Superior temporal gyrus (tissue), 1 donor: ENCODE measurements around the gene CCDC93.
A peak's percentile ranks its signal among the peaks of the same experiment; 100 is the strongest.

Experiments used
- DNase-seq: peaks from one replicate; pipeline ENCODE4 v3.0.0-alpha.2; 2016; ENCODE audit errors: extremely low spot score

The CCDC93 gene

DNA sequence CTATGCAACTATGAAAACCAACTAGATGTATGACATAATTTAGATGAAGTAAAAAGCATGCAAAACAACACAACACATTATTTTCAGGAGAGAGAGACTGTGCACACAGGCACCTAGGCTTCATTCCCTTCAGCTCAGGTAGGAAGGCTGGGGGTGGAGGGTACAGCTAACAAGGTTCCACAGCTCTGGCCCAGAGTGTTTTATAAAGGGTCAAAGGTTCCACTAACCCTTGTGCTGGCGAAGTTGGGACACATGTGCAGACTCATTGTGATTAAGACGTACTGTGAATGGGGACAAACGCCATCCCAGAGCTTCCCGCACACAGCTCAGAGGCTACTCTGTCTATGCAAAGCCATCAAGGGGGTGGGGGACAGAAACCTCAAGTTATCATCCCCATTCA, 19.1 kb downstream of the CCDC93 start:
- no peak for DNase-seq

- no peak for DNase-seq
These were observed 23.9 kb downstream of the CCDC93 start for GRCh38 chr2:117989854-117990438.

DNA sequence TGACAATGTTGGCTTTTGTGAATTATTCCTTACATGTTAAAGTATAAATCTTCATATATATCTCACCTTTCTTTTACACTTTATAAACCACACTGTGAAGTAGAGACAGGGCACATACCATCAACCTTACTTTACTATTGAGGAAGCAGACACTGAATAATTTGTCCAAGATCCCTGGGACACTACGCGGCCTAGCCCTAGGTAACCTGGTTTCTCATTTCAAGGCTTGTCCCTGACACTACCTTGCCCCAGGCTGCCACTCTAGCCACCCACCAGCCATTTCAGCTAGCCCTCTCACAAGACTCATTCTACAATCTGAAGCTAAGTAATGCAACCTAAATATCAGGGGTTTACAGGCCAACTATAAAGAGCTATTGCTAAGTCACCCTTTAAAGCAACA, 26.7 kb downstream of the CCDC93 start:
- no peak for DNase-seq

GRCh38 chr2:117985092-117985491, 28.8 kb downstream of the CCDC93 start:
- no peak for DNase-seq

GRCh38 chr2:117984208-117984607, 29.7 kb downstream of the CCDC93 start:
- no peak for DNase-seq

GRCh38 chr2:117983040-117983439, 30.8 kb downstream of the CCDC93 start:
- no peak for DNase-seq

DNA sequence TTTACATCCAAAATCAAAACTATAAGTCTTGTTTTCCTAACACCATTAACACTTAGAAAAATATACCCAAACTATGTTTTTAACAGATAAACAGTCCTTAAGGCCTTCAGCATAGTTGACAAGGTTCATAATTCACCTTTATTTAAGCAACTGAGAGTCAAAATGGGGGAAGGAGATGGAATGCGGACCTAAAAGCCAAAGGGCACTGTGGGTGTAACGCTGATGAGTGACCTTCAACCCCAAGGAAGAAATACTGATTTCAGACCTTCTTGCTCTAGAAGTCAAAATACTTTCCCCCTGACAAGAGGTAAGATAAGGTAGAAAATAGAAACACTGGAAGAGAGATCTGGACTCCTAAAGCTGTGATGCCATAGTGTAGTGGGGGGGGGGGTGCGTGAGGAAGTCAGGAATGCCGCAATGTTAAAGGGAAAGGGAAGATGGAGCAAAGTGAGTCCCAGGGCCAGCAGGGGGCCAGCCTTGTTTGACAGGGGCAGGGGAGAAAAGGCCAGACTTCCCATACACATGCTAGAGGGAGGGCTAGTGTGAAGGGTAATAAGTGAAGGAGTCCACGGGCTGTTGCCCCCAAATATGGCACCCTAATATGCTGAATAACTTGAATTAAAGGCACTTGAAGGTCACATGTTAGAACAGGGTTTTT, 31.4 kb downstream of the CCDC93 start:
- DNase-seq, result no peak

DNA sequence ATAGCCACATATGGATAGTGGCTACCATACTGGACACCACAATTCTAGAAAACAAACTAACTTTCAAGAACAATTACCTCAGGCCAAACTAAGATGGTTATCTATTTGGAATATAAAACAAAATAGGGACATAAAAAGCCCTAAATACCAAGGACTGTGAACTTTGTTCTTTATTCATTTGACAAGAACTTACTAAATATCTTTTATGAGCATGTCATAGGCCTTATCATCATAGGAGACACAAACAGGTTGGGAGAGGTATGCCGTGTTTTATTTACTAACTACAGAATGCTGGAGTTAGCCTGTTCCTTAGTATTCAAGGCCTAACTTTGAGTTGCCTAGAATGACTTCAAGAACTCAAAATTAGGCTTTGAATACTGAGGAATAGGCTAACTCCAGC, 32.1 kb downstream of the CCDC93 start:
- DNase-seq, result no peak

- no peak for DNase-seq
These were observed 32.8 kb downstream of the CCDC93 start for GRCh38 chr2:117980783-117981676.

DNA sequence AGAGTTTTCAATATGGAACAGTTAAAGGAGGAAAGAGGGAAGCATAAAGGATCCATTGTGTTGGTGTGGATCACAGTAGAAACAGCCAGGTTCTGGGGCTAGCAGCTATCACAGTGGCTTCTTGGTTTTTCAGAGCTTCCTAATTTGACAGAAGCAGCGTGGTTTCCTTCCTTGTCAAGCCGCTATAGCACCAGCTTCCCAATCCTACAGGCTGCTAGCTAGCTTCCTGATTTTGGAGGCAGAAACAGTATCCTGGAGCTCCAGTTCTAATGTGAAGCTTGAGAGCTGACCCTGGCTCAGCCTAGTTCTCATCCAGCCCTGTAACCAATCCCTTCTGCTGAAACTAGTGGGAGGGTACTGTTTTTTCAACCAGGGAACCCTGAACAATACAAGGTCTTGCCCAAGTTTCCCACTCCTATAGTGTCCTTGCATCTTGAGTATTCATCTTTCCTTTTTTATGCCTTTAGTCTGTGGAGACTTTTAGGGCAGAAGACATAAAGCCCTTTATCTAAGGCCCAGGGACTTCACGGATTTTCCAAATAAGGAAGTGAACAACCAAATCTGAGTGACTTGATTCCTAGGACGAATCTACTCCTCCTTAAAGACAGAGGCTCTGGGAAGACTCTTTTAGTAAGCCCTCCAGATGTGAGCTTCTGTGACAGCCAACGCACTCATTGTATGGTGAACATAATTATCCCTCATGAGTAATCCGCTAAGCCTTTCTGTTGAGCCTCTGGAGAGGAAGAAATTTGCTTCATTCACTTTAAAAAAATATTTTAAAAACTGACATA, 33.8 kb downstream of the CCDC93 start:
- DNase-seq, result peak; percentile 18

- no peak for DNase-seq
These were observed 36.2 kb downstream of the CCDC93 start for GRCh38 chr2:117977696-117978095.

DNA sequence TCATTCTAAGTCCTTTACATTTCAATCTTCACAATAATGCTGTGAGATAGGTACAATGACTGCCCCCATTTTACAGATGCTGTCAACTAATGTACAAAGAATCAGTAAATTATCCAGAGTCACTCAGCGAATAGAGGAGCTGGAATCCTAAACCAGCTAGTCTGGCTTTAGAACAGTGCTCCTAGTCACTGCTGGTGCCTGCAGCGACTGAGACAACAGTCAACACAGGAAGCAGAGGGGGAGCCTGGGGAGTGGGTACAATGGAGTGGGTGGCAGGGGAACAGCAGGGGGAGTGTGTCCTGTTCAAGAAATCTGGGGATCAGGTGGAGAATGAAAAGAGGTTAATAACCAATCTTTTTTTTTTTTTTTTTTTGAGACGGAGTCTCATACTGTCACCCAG, 37.3 kb downstream of the CCDC93 start:
- DNase-seq, result no peak

GRCh38 chr2:117973498-117974082, 40.3 kb downstream of the CCDC93 start:
- no peak for DNase-seq

GRCh38 chr2:117972476-117973123, 41.3 kb downstream of the CCDC93 start:
- DNase-seq, result no peak

- no peak for DNase-seq
These were observed 45.1 kb downstream of the CCDC93 start for GRCh38 chr2:117968722-117969121.

GRCh38 chr2:117967977-117968718, 45.7 kb downstream of the CCDC93 start:
- no peak for DNase-seq

DNA sequence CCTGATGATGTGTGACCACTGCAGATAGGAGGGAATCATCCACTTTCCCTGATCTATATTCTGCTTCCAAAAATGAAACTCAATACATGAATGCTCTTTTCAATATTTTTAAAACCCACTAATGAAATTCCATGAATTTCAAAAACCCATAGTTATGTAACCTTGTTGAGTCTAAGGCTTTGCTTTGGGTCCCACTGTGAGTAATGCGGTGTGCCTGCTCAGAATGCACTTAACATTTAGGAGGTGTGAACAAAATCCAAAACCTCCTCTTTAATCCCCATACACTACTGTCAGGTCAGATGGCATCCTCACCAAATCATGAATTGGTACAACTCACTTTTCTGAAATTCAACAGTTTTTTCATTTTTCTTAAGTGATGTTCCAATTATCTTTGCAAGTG, 50.4 kb downstream of the CCDC93 start:
- DNase-seq, result no peak

DNA sequence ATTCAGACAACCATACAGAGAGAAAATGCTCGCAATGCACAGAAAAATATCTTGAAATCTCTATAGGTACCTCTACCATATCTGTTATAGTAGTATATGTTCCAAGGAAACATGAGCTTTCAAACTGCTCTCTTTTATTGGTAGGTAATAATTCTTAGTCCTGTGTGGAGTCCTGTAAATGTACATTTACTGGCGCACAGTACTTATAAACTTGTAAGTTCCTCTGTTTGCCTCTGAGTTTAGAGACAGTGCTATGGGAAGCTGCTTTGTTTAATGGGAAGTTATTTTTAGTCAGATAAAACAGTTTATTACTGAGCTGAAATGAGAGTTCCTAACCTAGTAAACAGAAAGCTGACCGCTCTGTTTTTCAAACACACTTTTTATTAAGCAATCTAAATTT, 52.7 kb downstream of the CCDC93 start:
- DNase-seq, result no peak

DNA sequence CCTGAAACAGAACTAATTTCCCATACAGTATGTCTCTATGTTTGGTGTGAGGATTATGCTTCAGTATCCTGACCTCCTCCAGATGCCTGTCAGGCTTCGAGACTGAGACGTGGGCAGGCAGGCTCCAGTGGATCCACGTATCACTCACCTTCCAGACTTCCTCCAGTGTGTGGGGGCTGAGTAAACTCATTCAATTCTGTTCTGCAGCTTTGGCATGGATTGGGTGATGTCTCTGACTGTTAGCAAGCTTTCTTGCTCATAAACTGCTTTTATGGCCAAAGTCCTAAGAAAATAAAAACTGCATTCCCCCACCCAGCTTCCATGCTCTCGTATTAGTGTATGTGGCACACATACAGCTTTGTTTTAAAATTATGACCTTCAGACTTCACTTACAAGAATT, 53.6 kb downstream of the CCDC93 start:
- DNase-seq, result no peak

- no peak for DNase-seq
These were observed 55.7 kb downstream of the CCDC93 start for GRCh38 chr2:117958186-117958585.
